Erythroblast (primary cell): ENCODE data around the gene FIGN.

Source experiments
- DNase-seq, 2 experiments: peaks; one replicate each; lab custom pipeline; 2025; lab: John Stamatoyannopoulos, UW
- GATA1 ChIP-seq: IDR thresholded peaks from 2 replicates; pipeline ENCODE4 v1.6.1; 2011; ENCODE audit warnings: low read depth, mild to moderate bottlenecking, control low read depth, low read length, moderate library complexity
- POLR2A ChIP-seq: IDR thresholded peaks from 2 replicates; pipeline ENCODE4 v1.6.1; 2011; ENCODE audit warnings: mild to moderate bottlenecking, low read length

FIGN gene

DNA sequence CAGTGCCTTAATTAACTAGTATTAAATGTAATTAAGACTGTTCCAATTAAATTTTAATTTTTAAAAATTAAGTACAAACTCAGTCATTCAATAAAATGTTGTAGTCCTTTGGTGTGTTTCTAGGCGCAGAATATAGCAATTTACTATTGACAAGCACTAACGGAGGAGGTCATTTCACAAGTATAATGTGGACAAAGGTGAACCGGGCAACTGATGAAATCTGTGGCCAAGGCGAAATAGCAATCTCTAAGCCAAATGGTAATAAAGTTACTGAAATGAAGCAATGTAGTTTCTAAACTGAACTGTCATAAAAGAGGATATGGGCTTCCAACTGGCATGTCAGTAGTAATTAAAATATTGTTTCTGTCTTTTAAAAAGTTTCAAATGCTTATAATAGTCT, 27.5 kb downstream of the FIGN start:
- TF ChIP-seq GATA1 (no peak), POLR2A (no peak)
- DNase-seq: no peak

DNA sequence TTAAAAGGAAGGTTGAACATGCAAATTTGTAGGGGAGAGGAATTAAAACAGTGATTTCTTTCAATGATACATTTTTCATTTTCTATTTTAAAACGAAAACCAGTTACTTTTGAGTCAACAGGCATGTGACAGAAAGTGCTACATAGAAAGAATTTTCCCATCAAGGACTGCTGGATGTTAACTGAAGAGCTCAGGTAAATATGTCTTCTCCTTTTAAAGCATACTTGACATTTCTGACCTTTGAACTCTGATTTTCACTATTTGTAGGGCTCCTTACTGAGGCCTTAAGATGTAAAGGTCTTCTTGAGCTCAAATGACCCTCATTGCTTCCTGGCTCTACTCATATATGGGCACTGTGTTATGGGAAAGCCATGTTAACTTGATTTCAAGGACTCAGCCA, 32.4 kb downstream of the FIGN start:
- no peak for DNase-seq

DNA sequence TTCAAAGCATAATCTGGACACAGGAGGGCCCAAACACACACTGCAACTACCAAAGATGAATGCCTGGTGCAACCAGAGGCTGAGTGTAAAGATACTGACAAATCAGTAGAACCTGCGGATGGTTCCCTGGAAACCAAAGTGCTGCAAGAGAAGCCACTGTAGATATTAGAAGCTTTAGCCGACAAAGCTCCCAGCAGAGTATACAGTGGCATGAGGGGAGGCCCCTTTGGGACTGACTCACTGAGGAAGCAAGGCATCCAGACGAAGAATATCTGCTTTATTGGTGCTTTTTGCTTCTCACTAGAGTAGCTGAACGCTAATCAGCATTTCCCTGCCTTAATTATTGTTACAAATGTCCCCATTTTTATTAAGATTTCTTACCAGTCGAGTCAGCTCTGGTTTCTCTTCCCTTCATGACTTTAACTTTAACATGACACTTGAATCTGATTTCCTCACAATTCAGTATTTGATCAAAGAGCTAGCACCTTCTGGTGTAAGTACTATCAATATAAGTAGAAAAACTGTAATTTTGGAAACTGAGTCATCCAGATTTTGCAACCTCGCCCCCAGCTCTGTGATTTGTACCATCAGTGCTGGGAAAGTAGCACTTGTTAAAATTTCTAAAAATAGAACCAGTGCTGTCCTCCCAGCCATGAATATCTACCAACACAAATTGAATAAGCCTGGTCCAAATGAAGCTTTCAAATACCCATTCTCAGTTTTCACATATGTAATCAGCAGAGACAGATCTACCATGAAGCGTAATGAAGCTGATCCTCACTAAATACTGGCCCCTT, 34.2 kb downstream of the FIGN start:
- TF ChIP-seq POLR2A: no peak
- TF ChIP-seq GATA1: no peak
- no peak for DNase-seq

More for the DNA sequence above, 32.4 kb downstream of the FIGN start:
- TF ChIP-seq GATA1 (no peak), POLR2A (no peak)

DNA sequence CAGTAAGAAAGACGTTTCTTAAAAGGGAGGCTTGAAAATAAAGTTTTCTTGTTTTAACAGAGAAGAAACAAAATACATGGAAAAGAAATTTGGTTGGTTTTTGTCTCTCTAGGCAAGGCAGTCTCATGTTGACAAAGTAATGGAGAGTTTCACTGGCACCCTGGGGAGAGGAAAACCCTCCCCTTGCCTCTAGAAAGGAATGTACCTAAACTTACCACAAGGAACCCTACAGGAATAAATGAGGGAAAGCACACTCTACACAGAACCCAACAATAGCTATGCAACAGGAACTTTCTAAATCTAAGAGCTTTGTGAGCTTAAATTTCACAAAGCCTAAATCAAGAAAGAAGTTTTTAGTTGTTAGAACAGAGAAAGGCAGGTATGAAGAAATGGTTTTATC, 37.0 kb downstream of the FIGN start:
- TF ChIP-seq GATA1 (no peak), POLR2A (no peak)
- no peak for DNase-seq

DNA sequence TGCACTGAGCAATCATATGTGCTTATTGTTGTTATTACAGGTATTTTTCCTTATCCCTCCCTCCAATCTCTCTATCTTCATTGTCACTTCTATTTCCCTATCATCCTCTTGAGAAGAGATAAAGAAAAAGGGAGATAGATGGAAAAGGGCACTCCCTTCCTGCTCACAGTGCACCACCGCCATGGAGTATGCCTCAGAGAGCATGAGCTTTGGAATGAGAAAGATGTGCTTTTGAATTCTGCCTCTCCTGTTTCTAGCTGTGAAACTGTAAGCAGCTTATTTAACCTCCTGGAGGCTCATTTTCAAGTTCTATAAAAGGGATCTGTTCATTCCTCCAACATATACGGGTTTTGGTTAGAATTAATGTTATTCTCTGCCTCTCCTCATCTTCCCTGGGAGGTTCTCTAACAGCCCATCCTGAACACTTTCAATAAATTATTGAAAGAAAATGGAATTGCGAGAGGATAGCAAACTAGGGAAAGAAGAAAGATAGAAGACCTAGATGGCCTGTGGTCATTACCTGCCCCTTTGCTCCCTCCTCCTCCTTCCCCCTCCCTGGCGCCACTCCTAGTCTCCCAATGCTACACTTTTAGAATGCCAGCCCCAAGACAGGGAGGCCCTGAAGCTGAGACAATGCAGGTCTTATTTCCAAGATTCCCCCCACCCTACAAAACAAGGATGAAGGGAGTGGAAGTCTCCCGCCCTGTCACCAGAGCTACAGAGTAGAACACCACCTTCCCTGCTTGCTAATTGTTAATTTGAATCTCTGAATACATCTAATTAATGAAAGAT, 37.8 kb downstream of the FIGN start:
- no peak for DNase-seq
- TF ChIP-seq POLR2A (no peak), GATA1 (no peak)

DNA sequence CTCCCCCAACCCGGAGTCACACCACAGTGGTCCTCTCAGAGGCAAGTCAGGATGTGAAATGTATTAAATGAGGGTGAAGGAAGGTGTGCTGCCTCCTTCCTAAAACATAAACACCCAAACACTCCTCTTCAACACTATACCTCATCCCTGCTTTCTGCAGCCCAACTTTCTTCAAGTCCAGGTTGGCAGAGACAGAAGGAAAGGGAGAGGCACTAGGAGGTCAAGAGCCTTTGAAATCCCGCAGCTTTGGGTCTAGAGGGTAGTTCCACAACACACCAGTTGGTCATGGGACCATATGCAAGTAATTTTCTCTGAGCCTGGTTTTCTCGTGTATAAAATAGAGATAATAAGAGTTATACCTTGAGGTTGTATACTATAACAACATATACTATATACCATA, 38.4 kb downstream of the FIGN start:
- TF ChIP-seq POLR2A: no peak
- TF ChIP-seq GATA1: no peak
- DNase-seq: no peak

DNA sequence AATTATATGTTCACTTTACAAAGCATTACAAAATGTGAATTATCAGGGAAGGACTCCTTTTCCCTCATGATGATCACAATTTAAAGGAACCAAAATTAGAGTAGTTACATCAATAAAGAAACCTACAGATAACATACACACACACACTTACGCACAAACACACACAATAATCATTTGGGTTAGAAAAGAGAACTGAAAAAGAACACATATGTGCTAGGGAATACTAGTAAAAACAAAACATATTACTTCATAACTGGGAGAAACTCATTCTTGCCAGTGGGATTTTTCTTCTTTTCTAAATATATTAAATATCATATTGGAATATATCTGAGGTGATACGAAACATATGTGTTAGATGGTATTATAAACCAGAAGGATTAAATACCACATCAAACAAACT, 42.3 kb downstream of the FIGN start:
- TF ChIP-seq GATA1 (no peak), POLR2A (no peak)

DNA sequence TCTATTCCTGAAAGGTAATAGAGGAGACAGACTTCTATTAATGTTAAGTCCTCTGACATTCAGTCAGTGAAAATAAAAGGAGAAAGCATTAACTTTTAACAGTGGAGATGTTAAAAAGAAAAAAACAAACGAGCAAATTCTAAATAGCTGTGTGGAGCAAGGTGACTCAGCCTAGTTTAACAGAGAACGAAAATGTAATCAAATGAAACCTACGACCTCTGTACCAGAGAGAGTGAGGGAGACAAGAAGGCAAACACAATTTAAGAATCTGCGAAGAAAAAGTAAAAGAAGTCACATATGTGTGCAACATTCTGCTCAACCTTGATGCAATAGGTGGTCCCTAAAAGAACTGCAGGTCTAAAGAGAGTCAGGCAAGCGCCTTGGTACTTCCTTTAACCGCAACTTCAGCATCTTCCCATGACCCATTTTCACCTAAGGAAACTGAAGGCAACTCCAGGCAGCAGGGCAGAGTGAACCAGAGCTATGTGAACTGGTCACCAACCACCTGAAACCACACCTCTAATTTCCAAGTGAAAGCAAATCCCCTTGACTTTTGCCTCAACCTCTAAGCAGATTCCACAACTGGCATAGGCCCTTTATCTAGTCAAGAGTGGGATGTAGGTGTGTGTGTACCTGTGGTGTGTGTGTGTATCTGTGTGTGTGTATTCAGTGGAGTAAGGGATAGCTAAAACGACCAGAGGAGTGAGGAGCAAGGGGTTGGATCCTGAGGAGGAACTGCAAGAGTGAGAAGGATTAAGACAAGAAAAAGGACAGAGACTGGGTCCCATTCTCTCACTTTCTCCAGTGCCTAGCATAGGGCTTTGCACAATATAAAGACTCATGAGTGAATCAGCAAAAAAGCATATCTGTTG, 43.0 kb downstream of the FIGN start:
- TF ChIP-seq GATA1 (no peak), POLR2A (no peak)
- no peak for DNase-seq

More for the DNA sequence above, 42.3 kb downstream of the FIGN start:
- no peak for DNase-seq

DNA sequence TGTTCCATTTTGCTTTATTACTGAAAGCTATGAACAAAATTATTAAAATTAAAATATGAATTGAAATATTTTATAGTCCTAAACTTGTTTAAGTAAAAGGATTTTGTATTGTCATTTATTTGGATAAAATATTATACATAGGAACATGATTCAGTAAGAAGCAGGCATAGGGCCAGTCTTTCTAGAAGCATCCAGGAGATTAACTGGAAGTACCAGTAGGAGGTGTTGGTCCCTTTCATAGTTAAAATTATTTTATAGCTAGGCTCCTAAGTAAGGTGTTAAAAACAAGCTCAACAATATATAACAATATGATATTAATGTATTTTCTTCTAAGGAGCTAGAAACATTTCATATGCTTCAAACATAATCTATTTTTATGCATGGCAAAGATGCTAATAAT, 43.7 kb downstream of the FIGN start:
- no peak for TF ChIP-seq GATA1
- TF ChIP-seq POLR2A: no peak
- no peak for DNase-seq

DNA sequence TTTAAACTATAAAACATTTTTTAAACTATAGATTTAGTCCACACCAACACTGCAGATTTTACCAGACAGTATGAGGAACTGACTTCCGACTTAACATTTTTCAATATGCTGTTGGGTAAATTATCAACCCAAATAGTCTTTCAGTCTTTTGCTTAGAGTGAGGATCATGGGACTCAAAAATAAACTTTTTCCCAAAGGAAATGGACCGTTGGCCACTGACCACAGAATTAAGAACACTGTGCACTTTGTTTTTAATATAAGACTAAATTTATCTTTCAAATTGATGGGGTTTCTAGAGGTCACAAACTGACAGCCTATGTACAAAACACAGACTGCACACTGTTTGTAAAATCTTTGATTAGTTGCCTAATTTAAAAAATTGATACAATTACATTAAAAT, 44.9 kb downstream of the FIGN start:
- TF ChIP-seq GATA1 (no peak), POLR2A (no peak)
- no peak for DNase-seq

DNA sequence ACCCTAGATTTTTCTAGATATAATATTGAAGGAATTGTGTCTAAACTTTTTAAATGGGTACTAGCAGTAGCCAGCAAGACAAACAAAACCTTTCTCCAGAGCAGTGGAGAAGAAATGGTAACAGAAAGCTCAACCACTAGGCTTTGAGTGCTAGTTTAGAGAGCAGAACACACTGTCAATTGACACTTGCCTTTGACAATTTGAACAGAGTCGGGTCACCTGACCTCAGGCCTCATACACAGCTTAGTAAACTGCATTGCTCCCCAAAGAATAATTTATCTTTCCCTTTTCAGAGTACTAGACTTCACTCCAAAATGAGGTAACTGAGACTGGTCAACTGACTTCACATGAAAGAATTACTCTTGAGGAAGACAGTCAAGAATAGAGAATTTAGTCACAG, 48.6 kb downstream of the FIGN start:
- TF ChIP-seq GATA1 (no peak), POLR2A (no peak)

DNA sequence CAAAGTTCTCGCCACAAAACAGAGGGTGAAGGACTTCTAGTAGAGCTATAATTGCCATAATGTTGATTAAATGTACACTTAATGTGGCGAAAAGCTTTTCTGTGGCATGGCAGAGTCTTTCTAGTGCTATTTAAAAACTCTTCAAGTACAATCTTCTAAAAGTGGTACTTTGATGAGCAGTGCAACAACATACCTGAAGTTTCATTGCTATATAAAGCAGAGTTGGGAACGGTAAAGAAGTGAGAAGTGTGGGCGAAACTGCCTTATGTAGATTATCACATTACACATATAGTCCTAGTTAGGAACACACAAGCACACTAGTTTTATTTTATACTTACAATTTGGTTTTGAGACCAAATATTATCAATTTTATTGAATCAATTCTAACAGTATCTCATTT, 49.5 kb downstream of the FIGN start:
- no peak for DNase-seq
- TF ChIP-seq GATA1 (no peak), POLR2A (no peak)

More for the DNA sequence above, 48.6 kb downstream of the FIGN start:
- DNase-seq: no peak

DNA sequence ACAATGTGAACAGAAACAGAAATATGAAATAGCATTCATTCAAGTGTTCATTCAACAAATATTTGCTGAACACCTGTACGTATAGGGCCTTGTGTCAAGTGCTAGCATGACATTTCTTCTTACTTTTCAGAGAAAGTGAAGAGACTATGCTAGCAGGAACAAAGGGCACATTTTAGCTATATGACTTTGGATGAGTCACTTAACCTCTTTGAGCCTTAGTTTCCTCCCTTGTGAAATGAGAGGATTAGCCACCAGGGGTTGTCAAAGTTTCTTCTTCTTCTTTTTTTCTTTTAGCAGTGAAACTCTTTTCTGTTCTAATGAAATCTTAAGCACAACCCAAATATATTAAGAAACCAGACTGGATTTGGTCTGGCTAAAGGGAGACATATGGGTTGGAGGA, 53.1 kb downstream of the FIGN start:
- no peak for TF ChIP-seq POLR2A
- no peak for TF ChIP-seq GATA1

More for the DNA sequence above, 53.1 kb downstream of the FIGN start:
- DNase-seq: no peak
